Measurements from ENCODE around the gene KAT6B.

The KAT6B gene

GRCh38 chr10:75079436-75080083 is 253.2 kb downstream of the KAT6B start:
- H3K9me3 Mint-ChIP-seq = peaks cover 9 to 12% of the 10 kb centered on the region in 2 donors
- no peak overlapping the region for H3K4me3 Mint-ChIP-seq
- peaks cover 11% of the 10 kb centered on the region for H3K4me1 Mint-ChIP-seq
- no peak for ATAC-seq
- DNase-seq = no peak
- no peak overlapping the region for H3K27ac Mint-ChIP-seq
- H3K27me3 Mint-ChIP-seq = no peaks in the 10 kb centered on the region

- Mint-ChIP-seq H3K4me3 (no peak overlapping the region), H3K4me1 (peaks cover under 1% of the 10 kb centered on the region), H3K9me3 (peaks cover 9 to 12% of the 10 kb centered on the region in 2 donors), H3K27ac (no peak overlapping the region), H3K27me3 (no peaks in the 10 kb centered on the region)
- DNase-seq (no peak), ATAC-seq (no peak)
Measured at GRCh38 chr10:75080554-75080953, 254.2 kb downstream of the KAT6B start.

DNA sequence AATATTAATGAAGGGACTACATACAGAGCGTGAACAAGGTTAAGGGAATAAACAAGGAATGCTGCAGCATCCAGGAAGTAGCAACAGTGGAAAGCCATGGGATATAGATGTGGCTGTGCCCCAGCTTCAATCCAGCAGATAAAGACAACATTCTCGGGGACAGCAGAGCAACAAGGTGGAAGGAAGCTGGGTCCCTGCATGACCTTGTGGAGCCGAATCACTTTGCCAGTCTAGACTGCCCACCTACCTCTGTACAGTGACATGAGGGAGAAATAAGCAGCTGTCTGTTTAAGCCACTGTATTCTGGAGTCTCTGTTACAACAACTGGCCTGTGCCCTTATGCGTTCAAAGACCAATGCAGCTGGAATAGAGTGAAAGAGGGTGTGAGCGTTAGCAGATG is 255.0 kb downstream of the KAT6B start:
- Mint-ChIP-seq H3K27me3 (no peaks in the 10 kb centered on the region), H3K4me1 (no peaks in the 10 kb centered on the region), H3K9me3 (peaks cover 9 to 12% of the 10 kb centered on the region in 2 donors), H3K27ac (no peak overlapping the region), H3K4me3 (no peak overlapping the region)
- DNase-seq = no peak
- no peak for ATAC-seq

All from stimulated activated naive CD8-positive, alpha-beta T cell treated with anti-CD3 and anti-CD28 coated beads, Interleukin-15, amount 100 ng/mL, for 72 hours (primary cell).